ENCODE results near the gene SFXN3. TPM values are rescaled to one million over a fixed set of nuclear protein-coding genes. Genes with fewer than 3 reads are reported as not detected.

SFXN3 gene
- total and polyA plus RNA-seq, 2 of the 13 experiments (the other 11 are each of a cell fraction or from before 2014, with no cell fraction given) = 16.8 to 71.5 TPM

DNA sequence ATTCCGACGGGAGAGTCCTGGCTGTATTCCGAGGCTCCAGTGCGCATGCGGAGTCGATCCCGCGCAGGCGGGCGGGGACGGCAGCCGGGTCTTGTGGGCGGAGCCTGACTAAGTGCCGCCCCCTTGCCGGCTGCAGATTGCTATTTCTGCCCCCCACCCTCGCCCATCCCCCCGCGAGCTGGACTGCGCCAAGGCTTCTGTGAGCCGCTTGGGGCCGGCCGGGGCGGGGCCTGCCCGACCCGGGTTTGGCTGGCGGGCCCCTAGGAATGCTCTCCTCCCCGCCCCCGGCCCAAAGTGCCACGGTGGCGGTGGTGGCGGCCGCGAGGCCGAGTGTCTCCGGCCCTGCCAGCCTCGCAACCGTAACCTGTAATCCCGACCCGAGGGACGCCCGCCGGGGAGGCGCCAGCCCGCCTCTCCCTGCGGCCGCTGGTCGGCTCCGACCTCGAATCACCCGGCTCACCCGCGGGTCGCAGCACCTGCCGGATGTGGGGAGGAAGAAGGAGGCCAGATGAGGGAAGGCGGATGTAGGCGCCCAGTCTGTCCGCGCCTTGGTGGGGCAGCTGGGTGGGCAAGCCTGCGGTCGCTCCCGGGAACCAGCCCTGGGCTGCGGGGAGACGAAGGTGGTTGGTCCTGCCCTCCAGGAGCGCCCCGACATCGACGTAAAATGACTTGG is 30.1 kb downstream of the SFXN3 start (continued):
- TF ChIP-seq, protein P1, sequence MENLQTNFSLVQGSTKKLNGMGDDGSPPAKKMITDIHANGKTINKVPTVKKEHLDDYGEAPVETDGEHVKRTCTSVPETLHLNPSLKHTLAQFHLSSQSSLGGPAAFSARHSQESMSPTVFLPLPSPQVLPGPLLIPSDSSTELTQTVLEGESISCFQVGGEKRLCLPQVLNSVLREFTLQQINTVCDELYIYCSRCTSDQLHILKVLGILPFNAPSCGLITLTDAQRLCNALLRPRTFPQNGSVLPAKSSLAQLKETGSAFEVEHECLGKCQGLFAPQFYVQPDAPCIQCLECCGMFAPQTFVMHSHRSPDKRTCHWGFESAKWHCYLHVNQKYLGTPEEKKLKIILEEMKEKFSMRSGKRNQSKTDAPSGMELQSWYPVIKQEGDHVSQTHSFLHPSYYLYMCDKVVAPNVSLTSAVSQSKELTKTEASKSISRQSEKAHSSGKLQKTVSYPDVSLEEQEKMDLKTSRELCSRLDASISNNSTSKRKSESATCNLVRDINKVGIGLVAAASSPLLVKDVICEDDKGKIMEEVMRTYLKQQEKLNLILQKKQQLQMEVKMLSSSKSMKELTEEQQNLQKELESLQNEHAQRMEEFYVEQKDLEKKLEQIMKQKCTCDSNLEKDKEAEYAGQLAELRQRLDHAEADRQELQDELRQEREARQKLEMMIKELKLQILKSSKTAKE (CRISPR knock-in tag; IDR thresholded peaks at IDR 0.05; ENCODE audit: borderline replicate concordance) = 0 out of 2 replicates have a peak, but pooled peaks have one; percentile 41
- TF ChIP-seq ZNF264 (CRISPR knock-in tag; IDR thresholded peaks at IDR 0.05) = 0 out of 2 replicates have a peak, but pooled peaks have one; percentile 18
- TF ChIP-seq STAG1 (CRISPR knock-in tag; IDR thresholded peaks at IDR 0.05) = no peak
- TF ChIP-seq, protein P2, sequence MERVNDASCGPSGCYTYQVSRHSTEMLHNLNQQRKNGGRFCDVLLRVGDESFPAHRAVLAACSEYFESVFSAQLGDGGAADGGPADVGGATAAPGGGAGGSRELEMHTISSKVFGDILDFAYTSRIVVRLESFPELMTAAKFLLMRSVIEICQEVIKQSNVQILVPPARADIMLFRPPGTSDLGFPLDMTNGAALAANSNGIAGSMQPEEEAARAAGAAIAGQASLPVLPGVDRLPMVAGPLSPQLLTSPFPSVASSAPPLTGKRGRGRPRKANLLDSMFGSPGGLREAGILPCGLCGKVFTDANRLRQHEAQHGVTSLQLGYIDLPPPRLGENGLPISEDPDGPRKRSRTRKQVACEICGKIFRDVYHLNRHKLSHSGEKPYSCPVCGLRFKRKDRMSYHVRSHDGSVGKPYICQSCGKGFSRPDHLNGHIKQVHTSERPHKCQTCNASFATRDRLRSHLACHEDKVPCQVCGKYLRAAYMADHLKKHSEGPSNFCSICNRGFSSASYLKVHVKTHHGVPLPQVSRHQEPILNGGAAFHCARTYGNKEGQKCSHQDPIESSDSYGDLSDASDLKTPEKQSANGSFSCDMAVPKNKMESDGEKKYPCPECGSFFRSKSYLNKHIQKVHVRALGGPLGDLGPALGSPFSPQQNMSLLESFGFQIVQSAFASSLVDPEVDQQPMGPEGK (CRISPR knock-in tag; IDR thresholded peaks at IDR 0.05) = peak; percentile 97
- 0 out of 2 replicates have a peak, but pooled peaks have one; percentile 9 for TF ChIP-seq NFYB (CRISPR knock-in tag; IDR thresholded peaks at IDR 0.05)
- no peak for TF ChIP-seq ELF1 (CRISPR knock-in tag; IDR thresholded peaks at IDR 0.05)
- 0 out of 2 replicates have a peak, but pooled peaks have one; percentile 54 for TF ChIP-seq ZSCAN29 (CRISPR knock-in tag; conservative IDR thresholded peaks at IDR 0.05)
- peak; percentile 77; the same call in 1 of the 2 replicates for TF ChIP-seq CCDC6 (CRISPR knock-in tag; IDR thresholded peaks at IDR 0.05)
- TF ChIP-seq HNF4A (CRISPR knock-in tag; IDR thresholded peaks at IDR 0.05) = peak; percentile 23
- TF ChIP-seq NR2F6 (IDR thresholded peaks at IDR 0.05) = no peak
- peak; percentile 28; the same call in 1 of the 2 replicates for TF ChIP-seq NR2F6 (CRISPR knock-in tag; IDR thresholded peaks at IDR 0.05)
- TF ChIP-seq ZSCAN30 (CRISPR knock-in tag; IDR thresholded peaks at IDR 0.05) = peak; percentile 80
- peak; percentile 71; the same call in 1 of the 2 replicates for TF ChIP-seq ZNF543 (CRISPR knock-in tag; IDR thresholded peaks at IDR 0.05)
- no peak for TF ChIP-seq SMAD3 (CRISPR knock-in tag; IDR thresholded peaks at IDR 0.05)
- TF ChIP-seq ZNF878 (CRISPR knock-in tag; IDR thresholded peaks at IDR 0.05) = peak; percentile 75; the same call in 1 of the 2 replicates
- TF ChIP-seq THRA (CRISPR knock-in tag; IDR thresholded peaks at IDR 0.05; ENCODE audit: borderline replicate concordance) = peak; percentile 37
- TF ChIP-seq ETV5 (CRISPR knock-in tag; IDR thresholded peaks at IDR 0.05; ENCODE audit: borderline replicate concordance) = peak; percentile 58
- TF ChIP-seq MED1 (CRISPR knock-in tag; IDR thresholded peaks at IDR 0.05) = peak; percentile 71
- peak; percentile 25; the same call in 1 of the 2 replicates for TF ChIP-seq ZMYM3 (CRISPR knock-in tag; IDR thresholded peaks at IDR 0.05)
- TF ChIP-seq UBTF (CRISPR knock-in tag; IDR thresholded peaks at IDR 0.05) = peak; percentile 89
- peak; percentile 63; the same call in 1 of the 2 replicates for TF ChIP-seq KLF9 (CRISPR knock-in tag; IDR thresholded peaks at IDR 0.05; ENCODE audit: low read depth)
